GM19025 (cell line): ENCODE results near the gene GAS7.

Source experiments
- ATAC-seq: cut with Tn5 transposase; IDR thresholded peaks from one replicate; pipeline ENCODE4 v1.9.1; 2021; ENCODE audit warnings: mild to moderate bottlenecking, low read depth, moderate library complexity; ENCODE audit not compliant: unreplicated experiment

Gene GAS7

GRCh38 chr17:10141436-10141835 lies 57.0 kb downstream of the GAS7 start:
- ATAC-seq, result no peak

GRCh38 chr17:10139577-10139976 lies 58.8 kb downstream of the GAS7 start:
- ATAC-seq, result no peak

- no peak for ATAC-seq
These were observed 62.0 kb downstream of the GAS7 start for GRCh38 chr17:10136258-10136981.

- ATAC-seq, result no peak
These were observed 62.7 kb downstream of the GAS7 start for GRCh38 chr17:10135539-10136257.

GRCh38 chr17:10130677-10131076 lies 67.7 kb downstream of the GAS7 start:
- ATAC-seq, result no peak

GRCh38 chr17:10130263-10130662 lies 68.1 kb downstream of the GAS7 start:
- no peak for ATAC-seq

GRCh38 chr17:10127819-10128425 lies 70.5 kb downstream of the GAS7 start:
- no peak for ATAC-seq

- no peak for ATAC-seq
These were observed 71.5 kb downstream of the GAS7 start for GRCh38 chr17:10126616-10127501.

GRCh38 chr17:10126276-10126615 lies 72.2 kb downstream of the GAS7 start:
- ATAC-seq, result no peak

GRCh38 chr17:10125531-10126275 lies 72.7 kb downstream of the GAS7 start:
- ATAC-seq, result no peak

- no peak for ATAC-seq
These were observed 75.3 kb downstream of the GAS7 start for GRCh38 chr17:10123093-10123492.

- no peak for ATAC-seq
These were observed 76.3 kb downstream of the GAS7 start for GRCh38 chr17:10121971-10122707.

GRCh38 chr17:10120749-10121148 lies 77.7 kb downstream of the GAS7 start:
- ATAC-seq, result no peak

GRCh38 chr17:10120109-10120485 lies 78.3 kb downstream of the GAS7 start:
- ATAC-seq, result no peak

GRCh38 chr17:10119203-10120108 lies 79.0 kb downstream of the GAS7 start:
- no peak for ATAC-seq

- no peak for ATAC-seq
These were observed 79.6 kb downstream of the GAS7 start for GRCh38 chr17:10118788-10119130.

GRCh38 chr17:10117581-10118001 lies 80.8 kb downstream of the GAS7 start:
- no peak for ATAC-seq

GRCh38 chr17:10116753-10117420 lies 81.5 kb downstream of the GAS7 start:
- ATAC-seq, result no peak
